ENCODE measurements around the gene FBXO45.
"Not testable (repeated sequence)": the region's sequence is repeated elsewhere in the genome, so short reads cannot be mapped to it uniquely, and the experiment has no call there.

FBXO45 gene

DNA sequence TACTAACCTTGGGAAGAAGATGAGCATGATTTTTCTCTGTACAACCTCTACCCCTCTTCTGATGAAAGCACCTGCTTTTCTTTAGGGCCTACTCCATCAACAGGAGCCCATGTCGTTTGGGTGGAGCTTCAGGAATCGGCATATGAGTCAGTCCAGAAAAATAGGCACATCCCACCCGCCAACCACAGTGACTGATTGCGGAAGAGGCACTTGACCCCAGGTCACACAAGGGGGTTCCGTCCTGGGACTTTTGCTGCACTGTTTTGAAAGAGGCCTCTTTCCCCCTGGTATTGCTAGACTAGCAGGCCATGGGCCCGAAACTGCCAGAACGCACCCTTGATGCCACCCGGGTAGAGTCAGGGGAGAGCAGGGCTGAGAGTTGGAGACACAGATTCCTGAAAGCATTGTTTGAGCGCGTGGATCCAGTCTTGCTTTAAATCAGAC, 51.7 kb downstream of the FBXO45 start:
- no peak for DNase-seq

DNA sequence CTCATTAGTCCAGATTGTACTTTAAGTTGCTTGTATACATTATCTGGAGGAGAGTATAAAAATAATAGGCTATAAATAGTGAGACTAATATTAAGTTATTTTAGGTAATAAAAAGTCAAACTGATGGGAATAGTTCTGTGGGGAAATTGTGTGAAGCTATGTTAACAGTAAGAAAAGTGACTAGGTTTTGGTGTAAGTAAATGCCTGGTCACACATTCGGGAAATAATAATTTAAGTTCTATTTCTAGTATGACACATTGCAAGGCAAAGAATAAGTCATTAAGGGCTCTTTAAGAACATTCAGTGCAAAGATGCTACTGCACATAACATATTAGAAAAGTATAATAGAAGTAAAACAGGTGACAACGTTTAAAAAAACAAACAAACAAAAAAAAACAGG, 52.2 kb downstream of the FBXO45 start:
- DNase-seq: no peak

DNA sequence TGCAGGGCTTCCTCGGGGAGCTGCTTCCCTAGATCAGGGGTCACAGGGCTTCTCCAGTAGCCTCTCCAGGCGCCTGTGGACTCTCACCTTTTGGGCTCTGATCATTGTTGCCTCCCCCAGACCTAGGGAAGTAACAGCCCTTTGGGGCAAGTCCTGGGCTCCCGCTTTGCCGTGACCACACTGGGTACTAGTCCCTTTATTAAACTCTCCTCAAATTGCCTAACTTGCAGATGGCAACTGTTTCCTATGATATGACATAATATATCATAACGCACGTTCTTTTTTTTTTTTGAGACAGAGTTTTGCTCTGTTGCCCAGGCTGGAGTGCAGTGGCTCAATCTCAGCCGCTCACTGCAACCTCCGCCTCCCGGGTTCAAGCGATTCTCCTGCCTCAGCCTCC, 53.2 kb downstream of the FBXO45 start:
- no peak for DNase-seq

DNA sequence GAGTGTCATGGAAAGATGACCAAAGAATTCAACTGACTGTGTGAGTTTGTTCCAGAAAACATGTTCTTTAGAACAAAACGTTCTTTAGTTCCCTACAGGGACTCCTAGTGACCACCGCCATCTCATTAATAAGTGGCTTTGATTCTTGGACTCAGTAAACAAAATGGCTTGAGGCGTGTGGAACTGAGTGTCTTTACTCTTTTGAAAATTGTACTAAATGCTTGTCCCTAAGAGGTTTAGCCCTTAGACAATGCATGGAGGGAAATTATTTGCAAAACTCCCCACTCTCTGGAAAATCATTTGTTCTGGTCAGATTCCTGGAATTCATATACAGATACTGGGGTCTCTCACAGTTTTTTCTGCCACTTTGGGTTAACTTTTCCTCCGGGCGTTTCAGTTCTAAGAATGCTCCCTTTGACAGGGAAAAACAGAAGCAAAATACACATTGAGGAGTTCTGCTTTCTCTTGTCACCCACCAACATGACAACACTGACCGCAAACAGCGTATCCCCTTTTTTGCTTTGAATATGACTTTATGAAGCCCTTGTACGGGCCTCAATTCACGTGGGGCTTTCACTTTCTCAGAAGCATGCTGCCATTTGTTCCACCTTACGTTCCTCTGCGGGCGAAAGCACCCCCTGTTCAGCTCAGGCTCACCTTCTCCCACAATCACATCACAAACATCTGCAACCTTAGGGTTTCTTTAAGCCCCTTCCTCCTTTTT, 55.8 kb downstream of the FBXO45 start:
- DNase-seq: no peak

DNA sequence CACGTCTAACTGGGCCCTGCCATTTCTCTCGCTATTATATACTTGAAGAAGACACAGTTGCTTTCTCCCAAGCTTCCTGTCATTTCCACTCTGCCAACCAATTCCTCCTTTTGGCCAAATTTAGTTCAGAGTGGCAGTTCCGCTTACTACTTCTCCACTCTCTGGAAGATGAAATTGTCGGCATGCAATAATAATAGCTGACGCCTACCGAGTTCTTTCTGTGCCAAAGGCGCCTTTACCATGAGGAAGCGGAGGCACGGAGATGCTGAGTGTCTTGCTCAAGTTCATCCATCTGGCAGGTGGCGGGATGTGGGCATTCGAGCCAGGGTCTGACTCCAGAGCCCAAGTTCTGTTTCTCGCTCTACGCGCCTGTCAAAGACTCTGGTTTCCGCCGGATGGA, 56.4 kb downstream of the FBXO45 start:
- DNase-seq: no peak

DNA sequence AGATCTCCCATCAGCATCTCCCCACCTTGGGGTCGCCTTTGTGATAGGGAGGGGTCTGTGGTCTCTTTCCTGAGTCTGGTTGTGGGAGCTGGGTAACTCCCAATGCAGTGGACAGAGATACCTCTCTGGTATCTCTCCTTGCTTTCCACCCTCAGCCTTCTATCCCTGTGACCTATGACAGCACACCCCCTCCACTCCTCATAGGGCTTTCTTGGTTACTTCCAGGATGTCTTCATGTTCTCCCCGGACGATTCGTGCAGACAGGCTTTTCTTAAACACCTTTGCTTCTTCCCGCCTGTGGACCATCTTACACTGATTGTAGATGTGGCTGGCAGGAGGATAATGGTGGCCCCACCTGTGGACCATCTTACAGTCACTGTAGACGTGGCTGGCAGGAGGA, 56.9 kb downstream of the FBXO45 start:
- no peak for DNase-seq

DNA sequence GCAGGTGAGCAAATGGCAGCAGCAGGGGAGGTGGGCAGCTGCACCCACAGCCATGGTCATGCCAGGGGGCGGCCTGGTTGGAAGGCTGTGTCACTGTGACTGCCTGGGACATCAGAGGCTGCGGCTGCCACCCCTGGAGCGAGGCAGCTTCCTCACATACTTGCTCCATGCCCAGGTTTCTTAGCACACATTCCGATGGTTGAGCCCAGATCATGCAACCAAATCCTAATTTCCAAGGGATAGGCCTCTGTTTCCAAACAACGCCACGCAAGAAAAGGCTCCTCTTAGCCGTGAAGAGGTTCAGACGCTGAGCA, 59.4 kb downstream of the FBXO45 start:
- no peak for DNase-seq

DNA sequence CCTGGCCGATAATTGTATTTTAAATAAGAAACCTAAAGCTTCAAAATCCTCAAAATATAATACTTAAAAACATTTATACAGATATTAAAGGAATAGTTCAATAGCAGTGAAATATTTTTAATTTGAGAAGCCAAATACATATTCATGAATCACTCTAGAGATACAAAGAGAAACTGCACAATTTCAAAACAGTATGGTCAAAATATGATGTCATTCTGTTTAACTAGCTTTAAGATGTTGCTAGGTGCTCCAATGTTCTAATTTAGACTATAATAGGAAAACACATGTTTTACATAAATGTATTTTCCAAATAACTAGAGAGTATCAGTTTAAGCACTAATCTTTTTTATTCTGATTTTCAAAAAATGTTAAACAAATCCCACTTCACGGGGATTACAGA, 60.8 kb downstream of the FBXO45 start:
- DNase-seq: no peak

DNA sequence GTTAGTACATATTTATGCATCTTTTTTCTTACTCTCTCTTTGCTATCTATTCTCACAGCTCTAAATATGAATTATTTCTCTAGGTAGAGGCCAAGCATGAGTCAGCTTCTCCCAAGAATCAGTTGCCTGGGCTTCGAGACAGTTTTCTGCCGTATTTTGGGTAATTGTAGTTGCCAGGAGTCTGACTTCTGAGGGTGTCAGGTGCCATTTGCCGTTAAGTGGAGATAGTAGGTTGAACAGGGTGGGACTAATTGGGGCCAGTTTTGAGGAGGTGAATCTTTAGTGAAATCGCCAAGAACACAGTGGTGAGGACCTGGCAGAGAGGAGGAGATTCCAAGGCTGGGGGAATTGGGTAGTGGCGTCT, 63.2 kb downstream of the FBXO45 start:
- no peak for DNase-seq

DNA sequence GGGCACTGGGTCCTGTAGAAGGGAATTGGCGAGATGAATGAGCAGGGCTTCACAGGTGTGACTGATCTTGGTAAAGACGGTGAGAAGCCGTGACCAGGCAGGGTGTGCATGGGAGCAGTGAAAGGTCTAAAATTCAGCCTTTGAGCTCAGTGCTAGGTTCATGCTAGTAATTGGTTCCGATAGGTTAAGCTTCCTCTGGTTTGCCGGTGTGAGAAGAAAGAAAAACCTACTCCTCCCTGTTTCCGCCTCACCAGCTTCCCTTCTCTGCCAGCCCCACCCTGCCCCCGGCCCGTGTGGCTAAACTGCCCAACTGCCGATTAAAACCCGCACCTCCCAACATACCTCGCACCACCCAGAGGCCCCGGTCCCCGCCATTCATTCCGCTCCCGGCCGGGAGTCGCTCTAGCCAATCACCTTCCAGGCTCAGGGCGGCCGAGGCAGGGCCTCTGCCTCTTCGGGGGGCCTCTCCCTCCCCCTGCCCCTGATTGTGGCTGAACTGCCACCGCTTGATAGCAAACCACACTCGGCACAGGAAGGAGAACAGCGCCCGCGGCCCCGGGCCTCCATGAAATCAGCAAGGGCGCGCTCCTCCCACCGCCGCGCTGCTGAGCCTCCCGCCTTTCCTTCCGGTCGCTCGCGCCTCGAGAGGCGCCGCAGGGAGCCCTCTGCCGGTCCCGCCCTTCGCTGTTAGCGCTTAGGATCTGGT, 63.7 kb downstream of the FBXO45 start:
- DNase-seq: peak; percentile 46

DNA sequence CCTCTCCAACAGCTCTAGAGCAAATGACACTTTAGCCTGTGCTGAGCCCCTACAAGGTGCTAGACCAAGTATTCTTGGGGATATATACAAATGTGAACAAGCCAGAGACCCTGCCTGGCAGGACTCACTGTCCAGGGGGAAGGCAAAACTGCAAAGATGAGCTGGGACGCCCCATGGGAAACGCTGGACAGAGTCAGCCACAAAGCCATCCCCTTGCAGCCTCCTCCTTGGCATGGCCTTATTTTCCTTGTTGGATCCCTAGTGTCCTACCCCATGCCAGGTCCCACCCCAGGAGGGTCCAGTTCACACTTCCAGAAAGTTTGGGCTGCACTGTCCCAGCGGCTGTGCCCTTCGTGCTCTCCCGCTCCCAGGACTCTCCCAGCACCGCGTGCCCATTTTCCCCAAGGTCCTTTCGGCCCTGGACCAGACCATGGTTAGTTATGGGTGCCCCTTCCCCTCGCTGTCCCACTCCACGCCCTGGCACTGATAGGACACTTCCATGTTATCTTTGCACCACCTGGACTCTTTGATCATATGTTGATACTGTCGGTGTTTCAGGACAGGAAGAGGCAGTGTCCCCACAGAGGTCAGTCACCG, 65.2 kb downstream of the FBXO45 start:
- DNase-seq: no peak

DNA sequence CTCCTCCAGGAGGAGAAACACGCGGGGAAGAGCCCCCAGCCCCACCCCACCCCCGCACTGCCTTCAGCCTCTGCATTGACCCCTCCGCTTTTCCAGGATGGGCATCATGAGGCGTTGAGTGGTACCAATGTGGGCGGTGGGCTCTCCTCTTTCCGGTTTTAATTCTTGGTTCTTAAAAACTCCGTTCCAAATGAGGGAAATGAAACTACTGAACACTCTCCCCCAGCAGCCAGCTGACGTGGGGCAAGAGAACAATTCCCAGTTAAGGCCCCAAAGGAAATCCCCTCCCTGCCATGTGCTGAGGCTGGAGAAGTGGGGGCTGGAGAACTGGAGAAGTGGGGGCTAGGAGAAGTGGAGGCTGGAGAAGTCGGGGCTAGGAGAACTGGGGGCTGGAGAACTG, 65.8 kb downstream of the FBXO45 start:
- DNase-seq: no peak

DNA sequence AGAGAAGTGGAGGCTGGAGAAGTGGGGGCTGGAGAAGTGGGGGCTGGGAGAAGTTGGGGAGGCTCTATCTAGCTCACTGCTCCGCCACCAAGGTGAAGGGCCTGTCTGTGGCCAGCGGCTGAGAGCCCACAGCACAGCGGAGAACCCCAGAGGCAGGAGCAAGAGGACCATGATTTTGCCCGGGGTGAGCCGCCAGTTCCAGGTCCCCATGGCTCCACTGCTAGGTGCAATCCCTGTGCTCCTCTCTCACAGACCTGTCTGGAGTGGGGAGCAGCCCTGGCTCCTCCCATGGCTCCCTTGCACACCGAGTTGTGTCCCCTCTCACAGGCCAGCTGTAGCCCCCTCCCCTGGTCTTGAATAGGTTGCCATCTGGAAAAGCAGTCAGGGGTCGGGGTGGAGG, 66.4 kb downstream of the FBXO45 start:
- no peak for DNase-seq

DNA sequence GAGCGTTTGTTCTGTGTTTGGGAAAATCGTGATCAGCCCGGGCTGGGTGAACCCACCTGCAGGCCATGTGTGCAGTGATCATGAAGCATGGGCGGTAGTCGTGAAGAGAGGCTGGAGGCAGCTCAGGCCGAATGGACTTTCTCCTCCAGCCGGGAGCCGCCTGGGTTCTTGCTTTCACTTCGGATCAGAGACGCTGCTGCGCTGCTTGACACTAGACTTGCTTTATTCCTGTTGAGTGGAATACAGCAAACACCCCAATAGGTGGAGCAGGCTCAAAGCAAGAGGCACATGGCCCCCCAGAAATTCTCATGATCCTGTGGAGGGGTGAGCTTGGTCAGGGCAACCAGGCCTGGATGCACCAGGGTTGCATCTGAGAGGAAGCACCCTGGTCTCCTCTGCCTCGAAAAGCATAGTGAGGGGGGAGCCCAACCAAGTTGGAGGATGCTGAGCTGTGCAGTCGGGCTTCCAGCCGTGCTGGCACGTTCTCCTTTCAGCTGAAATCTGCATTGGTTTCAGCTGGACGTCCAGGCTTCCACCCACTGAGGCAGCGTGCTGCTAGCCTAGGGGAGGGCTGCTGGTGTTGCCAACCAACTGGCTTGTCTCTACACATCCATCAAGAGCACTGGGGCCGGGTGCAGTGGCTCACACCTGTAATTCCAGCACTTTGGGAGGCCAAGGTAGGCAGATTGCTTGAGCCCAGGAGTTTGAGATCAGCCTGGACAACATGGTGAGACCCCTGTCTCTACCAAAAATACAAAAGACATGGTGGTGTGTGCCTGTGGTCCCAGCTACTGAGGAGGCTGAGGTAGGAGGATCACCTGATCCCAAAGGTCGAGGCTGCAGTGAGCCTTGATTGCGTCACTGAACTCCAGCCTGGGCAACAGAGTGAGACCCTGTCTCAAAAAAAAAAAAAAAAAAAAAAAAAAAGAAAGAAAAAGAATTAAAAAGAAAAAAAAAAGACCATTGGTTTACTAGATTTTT, 68.2 kb downstream of the FBXO45 start:
- no peak for DNase-seq

DNA sequence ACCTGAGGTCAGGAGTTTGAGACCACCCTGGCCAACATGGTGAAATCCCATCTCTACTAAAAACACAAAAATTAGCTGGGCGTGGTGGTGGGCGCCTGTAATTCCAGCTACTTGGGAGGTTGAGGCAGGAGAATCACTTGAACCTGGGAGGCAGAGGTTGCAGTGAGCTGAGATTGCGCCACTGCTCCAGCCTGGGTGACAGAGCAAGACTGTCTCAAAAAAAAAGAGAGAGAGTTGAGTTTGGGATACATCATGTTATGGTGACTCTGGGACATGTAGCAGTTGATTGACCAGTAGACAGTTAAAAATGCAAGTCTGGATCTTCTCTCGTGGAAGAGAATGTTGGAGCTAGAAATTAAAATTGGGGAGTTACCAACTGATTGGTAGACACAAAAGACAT, 69.5 kb downstream of the FBXO45 start:
- DNase-seq: not testable (repeated sequence)

Data from amniotic stem cell (primary cell).